ENCODE results near the gene MCCC1. TPM values are rescaled to one million over a fixed set of nuclear protein-coding genes. Genes with fewer than 3 reads are reported as not detected.

Gene MCCC1
- total RNA-seq, 1 donor from 2014 or later: 37.9 TPM

- no peaks in the 10 kb centered on the region for H3K27me3 Mint-ChIP-seq (ENCODE audit: unreplicated experiment)
- H3K4me1 Mint-ChIP-seq (ENCODE audit: unreplicated experiment): peaks cover 19% of the 10 kb centered on the region
- H3K36me3 Mint-ChIP-seq (ENCODE audit: unreplicated experiment): no peaks in the 10 kb centered on the region
- no peak for TF ChIP-seq CTCF (IDR thresholded peaks at IDR 0.05)
- no peak overlapping the region for H3K27ac Mint-ChIP-seq (ENCODE audit: unreplicated experiment)
- H3K9me3 Mint-ChIP-seq (ENCODE audit: unreplicated experiment): no peaks in the 10 kb centered on the region
- H3K4me3 Mint-ChIP-seq (ENCODE audit: unreplicated experiment): no peak overlapping the region
- no peak for DNase-seq (ENCODE audit: extremely low spot score, unreplicated experiment)
These were observed 120.9 kb downstream of the MCCC1 start for GRCh38 chr3:182978387-182978786.

- Mint-ChIP-seq H3K27ac (ENCODE audit: unreplicated experiment) (no peak overlapping the region), H3K9me3 (ENCODE audit: unreplicated experiment) (no peaks in the 10 kb centered on the region), H3K4me1 (ENCODE audit: unreplicated experiment) (peaks cover 41% of the 10 kb centered on the region), H3K27me3 (ENCODE audit: unreplicated experiment) (no peaks in the 10 kb centered on the region), H3K4me3 (ENCODE audit: unreplicated experiment) (no peak overlapping the region), H3K36me3 (ENCODE audit: unreplicated experiment) (no peaks in the 10 kb centered on the region)
- DNase-seq (ENCODE audit: extremely low spot score, unreplicated experiment): no peak
- no peak for TF ChIP-seq CTCF (IDR thresholded peaks at IDR 0.05)
These were observed 126.2 kb downstream of the MCCC1 start for GRCh38 chr3:182973047-182973446.

- TF ChIP-seq CTCF (IDR thresholded peaks at IDR 0.05): no peak
- peaks cover 42% of the 10 kb centered on the region for H3K4me1 Mint-ChIP-seq (ENCODE audit: unreplicated experiment)
- DNase-seq (ENCODE audit: extremely low spot score, unreplicated experiment): no peak
- no peak overlapping the region for H3K4me3 Mint-ChIP-seq (ENCODE audit: unreplicated experiment)
- no peaks in the 10 kb centered on the region for H3K27me3 Mint-ChIP-seq (ENCODE audit: unreplicated experiment)
- H3K9me3 Mint-ChIP-seq (ENCODE audit: unreplicated experiment): no peaks in the 10 kb centered on the region
- H3K27ac Mint-ChIP-seq (ENCODE audit: unreplicated experiment): no peak overlapping the region
- no peaks in the 10 kb centered on the region for H3K36me3 Mint-ChIP-seq (ENCODE audit: unreplicated experiment)
These were observed 126.9 kb downstream of the MCCC1 start for GRCh38 chr3:182972387-182972786.

GRCh38 chr3:182971637-182972036, 127.7 kb downstream of the MCCC1 start:
- no peak for DNase-seq (ENCODE audit: extremely low spot score, unreplicated experiment)
- no peaks in the 10 kb centered on the region for H3K9me3 Mint-ChIP-seq (ENCODE audit: unreplicated experiment)
- H3K4me3 Mint-ChIP-seq (ENCODE audit: unreplicated experiment): no peak overlapping the region
- no peak for TF ChIP-seq CTCF (IDR thresholded peaks at IDR 0.05)
- H3K36me3 Mint-ChIP-seq (ENCODE audit: unreplicated experiment): no peaks in the 10 kb centered on the region
- peaks cover 44% of the 10 kb centered on the region for H3K4me1 Mint-ChIP-seq (ENCODE audit: unreplicated experiment)
- H3K27me3 Mint-ChIP-seq (ENCODE audit: unreplicated experiment): no peaks in the 10 kb centered on the region
- H3K27ac Mint-ChIP-seq (ENCODE audit: unreplicated experiment): peak overlapping the region; percentile 70

- Mint-ChIP-seq H3K27ac (ENCODE audit: unreplicated experiment) (peak overlapping the region; percentile 70), H3K36me3 (ENCODE audit: unreplicated experiment) (no peaks in the 10 kb centered on the region), H3K9me3 (ENCODE audit: unreplicated experiment) (no peaks in the 10 kb centered on the region), H3K4me1 (ENCODE audit: unreplicated experiment) (peaks cover 45% of the 10 kb centered on the region), H3K27me3 (ENCODE audit: unreplicated experiment) (no peaks in the 10 kb centered on the region), H3K4me3 (ENCODE audit: unreplicated experiment) (no peak overlapping the region)
- DNase-seq (ENCODE audit: extremely low spot score, unreplicated experiment): no peak
- no peak for TF ChIP-seq CTCF (IDR thresholded peaks at IDR 0.05)
These were observed 128.4 kb downstream of the MCCC1 start for GRCh38 chr3:182970811-182971418.
